HG03354 (cell line): ENCODE measurements around the gene ZFPL1.

Experiments used
- ATAC-seq: cut with Tn5 transposase; IDR thresholded peaks from one replicate; pipeline ENCODE4 v1.9.1; 2021; ENCODE audit warnings: mild to moderate bottlenecking; ENCODE audit not compliant: unreplicated experiment, poor library complexity, severe bottlenecking

Gene ZFPL1

GRCh38 chr11:65083834-65084597, at the start of gene ZFPL1, which contains the start of gene CDCA5:
ZFPL1 (plus strand) TSS chr11:65084222; CDS start chr11:65084699, 477 bp downstream.
CDCA5 (minus strand) TSS chr11:65084040; CDS start chr11:65083978, 62 bp downstream.
- peak; percentile 78 for ATAC-seq

DNA sequence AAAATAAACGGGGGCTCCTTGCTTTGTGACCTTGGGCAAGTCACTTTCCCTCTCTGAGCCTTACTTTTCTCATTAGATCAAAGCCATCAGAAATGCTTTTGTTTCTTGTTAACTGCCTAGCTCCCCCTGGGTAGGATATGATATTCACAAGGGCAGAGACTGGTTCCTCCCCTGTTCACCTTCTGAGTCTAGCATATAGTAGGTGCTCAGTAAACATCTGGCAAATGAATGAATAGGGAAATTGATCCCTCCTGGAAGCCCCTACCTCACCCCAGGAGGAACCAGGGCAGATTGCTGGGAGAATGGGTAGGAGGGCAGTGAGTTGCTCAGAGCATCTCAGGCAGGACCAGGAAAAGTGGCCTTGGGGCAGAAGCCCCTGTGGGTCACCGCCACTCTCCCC, 49.6 kb upstream of the ZFPL1 start:
- ATAC-seq = no peak

DNA sequence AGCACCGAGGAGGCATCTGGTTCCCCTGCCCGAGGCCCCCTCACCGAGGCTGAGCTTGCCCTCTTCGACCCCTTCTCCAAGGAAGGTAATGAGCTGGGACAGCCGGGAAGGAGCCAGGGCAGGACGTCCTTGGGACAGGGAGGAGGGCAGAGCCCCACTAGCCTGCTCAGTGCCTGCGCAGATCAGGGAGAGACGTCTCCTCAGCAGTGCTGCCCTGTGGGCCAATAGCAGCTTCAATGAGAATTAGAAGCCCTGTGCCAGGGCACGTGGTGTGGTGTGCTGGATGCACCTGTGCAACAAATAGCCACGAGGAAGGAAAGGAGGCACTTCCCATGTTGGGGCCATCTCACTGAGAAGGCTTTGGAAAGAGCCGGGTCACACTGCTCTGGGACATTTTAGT, 48.4 kb upstream of the ZFPL1 start:
- ATAC-seq = no peak

- no peak for ATAC-seq
Measured at GRCh38 chr11:65036931-65037330, 47.1 kb upstream of the ZFPL1 start.

GRCh38 chr11:65040520-65040846, 43.5 kb upstream of the ZFPL1 start:
- no peak for ATAC-seq

GRCh38 chr11:65040847-65041622, 43.0 kb upstream of the ZFPL1 start, which contains the start of gene SAC3D1:
SAC3D1 (plus strand) TSS chr11:65041210; CDS start chr11:65041293, 83 bp downstream.
- peak; percentile 85 for ATAC-seq

- no peak for ATAC-seq
Measured at GRCh38 chr11:65042891-65043290, 41.1 kb upstream of the ZFPL1 start.

DNA sequence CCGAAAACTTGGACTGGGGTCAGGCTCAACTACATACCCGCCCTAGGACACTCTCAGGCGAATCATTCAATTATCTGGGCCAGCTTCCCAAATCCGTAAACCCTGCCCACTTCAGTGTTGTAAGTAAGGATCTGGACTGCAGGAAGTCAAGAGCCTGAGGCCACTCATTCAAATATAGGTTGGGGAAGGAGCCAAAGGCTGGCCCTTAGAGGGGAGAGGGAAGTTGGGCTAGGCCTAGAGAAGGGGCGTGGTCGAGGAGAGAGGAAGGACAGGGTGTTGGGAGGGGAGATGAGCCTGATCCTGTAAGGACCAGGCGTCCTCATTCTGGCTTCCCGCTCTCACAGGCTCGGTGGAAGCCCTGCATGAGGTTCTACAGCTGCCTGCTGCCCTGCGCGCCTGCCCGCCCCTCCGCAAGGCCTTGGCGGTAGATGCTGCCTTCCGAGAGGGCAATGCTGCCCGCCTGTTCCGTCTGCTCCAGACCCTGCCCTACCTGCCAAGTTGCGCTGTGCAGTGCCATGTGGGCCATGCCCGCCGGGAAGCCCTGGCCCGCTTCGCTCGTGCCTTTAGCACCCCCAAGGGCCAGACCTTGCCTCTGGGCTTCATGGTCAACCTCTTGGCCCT, 40.0 kb upstream of the ZFPL1 start:
- no peak for ATAC-seq

DNA sequence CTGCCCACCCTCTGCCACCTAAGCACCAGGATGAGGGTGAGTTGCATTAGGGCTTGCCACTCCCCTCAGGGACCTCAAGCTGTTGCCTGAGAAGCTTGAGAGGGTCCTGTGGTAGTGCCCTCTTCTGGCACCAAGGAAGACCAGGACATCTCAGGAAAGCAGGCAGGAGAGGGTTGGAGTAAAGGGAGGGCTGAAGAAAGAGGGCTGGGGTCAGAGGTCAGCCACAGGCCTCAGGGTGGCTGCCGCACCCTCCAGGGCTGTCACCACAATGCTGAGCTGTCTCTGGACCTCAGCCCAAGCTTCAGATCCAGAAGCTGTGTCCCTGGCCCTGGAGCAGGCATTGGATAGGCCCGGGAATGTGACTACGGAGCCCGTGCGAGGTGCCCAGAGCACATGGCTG, 39.0 kb upstream of the ZFPL1 start:
- no peak for ATAC-seq

GRCh38 chr11:65045728-65046127, 38.3 kb upstream of the ZFPL1 start:
- no peak for ATAC-seq

DNA sequence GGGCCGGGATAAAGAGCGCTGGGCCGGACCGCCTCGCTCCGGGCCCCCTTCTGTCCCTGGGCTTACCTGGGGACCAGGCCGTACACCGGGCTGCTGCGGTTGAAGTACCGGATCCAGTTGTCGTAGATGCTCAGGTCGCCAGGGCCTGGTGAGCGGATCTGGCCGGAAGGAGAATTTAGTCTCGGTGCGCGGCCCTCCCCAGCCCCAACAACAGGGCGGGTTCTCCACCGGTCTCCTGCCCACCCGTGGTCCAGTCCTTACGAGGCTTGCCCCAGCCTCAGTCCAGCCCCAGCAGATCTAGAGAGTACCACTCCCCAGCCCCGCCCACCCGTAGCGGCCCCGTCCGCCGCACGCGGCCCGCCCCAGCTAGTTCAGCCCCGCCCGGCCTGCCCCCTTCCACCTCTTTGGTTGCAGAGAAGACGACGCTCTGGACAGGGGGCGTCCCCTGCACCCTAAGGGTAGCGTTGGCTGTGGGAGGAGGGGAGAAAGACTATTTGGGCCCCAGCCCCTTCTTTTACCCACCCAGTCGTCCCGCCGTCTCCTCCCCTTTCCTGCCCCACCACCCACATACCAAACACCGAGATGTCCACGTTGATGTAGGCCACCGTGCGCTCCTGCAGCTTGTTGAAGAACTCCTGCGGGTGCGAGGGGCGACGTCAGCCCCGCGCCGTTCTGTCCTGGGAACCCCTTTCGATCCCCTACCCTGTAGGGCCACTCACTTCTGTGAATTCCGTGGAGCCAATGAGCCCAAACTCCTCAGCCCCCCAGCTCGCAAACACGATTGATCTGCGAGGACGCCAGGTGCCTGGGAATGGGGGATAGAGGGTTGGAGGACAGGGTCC, 36.2 kb upstream of the ZFPL1 start:
- ATAC-seq = no peak

DNA sequence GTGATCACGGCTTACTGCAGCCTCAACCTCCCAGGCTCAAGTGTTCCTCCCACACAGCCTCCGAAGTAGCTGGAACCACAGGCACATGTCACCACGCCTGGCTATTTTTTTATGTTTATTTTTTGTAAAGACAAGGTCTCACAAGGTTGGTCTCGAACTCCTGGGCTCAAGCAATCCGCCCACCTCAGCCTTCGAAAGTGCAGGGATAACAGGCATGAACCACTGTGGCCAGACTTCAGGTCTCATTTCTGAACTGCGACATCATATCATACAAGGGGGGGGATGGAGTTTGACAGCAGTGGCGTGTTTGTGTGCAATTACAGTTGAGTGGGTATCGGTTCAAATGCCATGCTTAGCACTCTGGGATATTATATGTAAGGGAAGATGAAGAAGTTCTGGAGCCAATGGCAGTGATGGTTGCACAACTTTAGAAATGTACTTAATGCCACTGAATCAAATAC, 32.6 kb upstream of the ZFPL1 start:
- no peak for ATAC-seq

- ATAC-seq = no peak
Measured at GRCh38 chr11:65053827-65054508, 30.1 kb upstream of the ZFPL1 start.

GRCh38 chr11:65055538-65055937, 28.5 kb upstream of the ZFPL1 start:
- no peak for ATAC-seq

DNA sequence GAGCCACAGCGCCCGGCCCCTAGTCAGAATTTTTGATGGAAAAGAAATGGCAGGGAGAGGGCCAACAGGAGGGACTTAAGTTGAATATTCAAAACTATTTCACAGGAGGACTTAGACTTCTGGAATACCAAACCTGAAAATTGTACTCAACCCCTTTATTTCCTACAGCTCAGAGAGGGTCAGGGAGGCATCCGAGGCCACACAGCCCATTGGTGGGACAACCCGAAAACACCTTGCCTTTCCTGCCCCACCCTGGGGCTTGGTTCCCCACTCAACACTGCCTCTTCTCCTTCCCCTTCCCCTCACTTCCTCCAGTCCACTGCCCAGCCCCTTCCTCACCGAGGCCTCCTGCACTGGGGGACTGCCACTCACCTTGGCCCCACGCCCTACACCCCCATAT, 27.0 kb upstream of the ZFPL1 start:
- ATAC-seq = no peak

DNA sequence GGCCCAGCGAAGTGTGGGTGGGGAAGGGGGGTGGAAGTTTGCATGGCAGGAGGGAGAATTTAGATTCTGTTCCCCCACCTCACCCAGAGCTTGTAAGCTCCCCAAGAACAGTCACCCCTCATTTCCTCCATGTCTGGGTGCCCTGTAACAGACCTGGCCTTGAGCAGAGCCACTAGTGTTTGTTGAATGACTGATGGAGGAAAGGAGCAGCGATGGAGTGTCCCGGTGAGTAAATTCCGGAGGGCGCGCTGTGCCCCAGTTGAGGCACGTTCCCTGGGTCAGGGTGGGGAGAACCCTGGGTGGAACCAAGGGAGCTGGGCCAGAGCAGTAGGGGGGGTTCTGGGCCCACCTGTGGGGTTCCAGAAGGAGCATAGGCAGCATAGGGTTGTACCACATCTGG, 26.5 kb upstream of the ZFPL1 start:
- no peak for ATAC-seq

GRCh38 chr11:65058012-65058411, 26.0 kb upstream of the ZFPL1 start:
- no peak for ATAC-seq

DNA sequence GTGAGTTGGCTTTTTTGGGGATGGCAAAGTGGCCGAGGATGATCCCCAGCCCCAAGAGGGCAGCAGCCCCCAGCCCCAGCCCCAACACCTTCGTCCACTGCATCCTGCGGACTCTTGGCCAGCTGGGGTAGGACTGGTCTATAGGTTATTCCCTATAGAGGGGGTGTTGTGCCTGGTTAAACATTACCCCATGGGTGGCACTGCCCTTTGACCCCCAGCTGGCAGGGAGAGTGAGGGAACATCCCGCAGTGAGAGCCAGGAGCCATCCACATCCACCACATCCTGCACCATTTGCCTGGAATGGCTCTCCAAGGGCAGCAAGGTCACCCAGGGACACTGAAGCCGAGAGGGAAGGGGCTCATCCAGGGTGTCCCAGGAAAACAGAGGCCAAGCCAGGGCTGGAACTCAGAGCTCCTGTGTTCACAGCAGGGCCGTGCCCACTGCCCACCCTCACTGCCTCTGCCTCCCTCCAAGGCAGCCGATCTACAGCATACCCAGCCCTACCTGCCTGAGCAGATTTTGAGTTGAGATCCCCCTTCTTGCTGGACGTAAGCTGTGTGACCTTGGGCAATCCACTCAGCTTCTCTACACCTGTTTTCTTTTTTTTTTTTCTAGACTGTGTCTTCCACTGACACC, 25.5 kb upstream of the ZFPL1 start, which contains the start of gene NAALADL1:
NAALADL1 (minus strand) TSS at position 135 of the 636 bp plus-strand sequence; CDS start at position 103, 32 bp downstream.
- ATAC-seq = no peak

DNA sequence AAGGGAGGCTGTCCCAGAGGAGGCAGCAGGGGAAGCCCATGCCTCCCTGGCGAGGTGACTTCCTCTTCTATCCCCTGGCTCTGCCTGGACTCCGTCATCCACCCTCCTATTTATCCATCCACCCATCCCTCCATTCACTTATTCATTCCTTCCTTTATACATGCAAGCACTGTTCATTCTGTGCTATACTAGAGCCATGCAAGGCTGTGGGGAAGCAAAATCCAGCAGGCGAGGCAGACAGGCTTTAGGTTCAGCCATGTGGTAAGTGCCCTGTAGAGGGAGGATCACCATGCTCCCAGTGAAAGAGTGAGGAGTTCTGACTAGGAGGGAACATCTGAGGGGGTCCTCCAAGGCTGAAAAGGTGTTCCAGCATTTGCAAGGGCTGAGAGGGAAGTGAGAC, 24.5 kb upstream of the ZFPL1 start:
- no peak for ATAC-seq
